IPS-18a (cell line): ENCODE results near the gene NAA80.

Experiments used
- H3K27ac ChIP-seq: one replicate; pipeline ENCODE4 v1.5.1; 2013; ENCODE audit warnings: low read length
- H3K27me3 ChIP-seq: one replicate; pipeline ENCODE4 v1.6.1; 2013; ENCODE audit warnings: mild to moderate bottlenecking, low read length; ENCODE audit not compliant: control insufficient read depth, insufficient read depth
- H3K36me3 ChIP-seq: one replicate; pipeline ENCODE4 v1.6.1; 2013; ENCODE audit warnings: low read depth, low read length; ENCODE audit not compliant: control insufficient read depth
- H3K4me1 ChIP-seq: one replicate; pipeline ENCODE4 v1.6.1; 2013; ENCODE audit warnings: low read depth, low read length; ENCODE audit not compliant: control insufficient read depth
- H3K4me3 ChIP-seq: one replicate; pipeline ENCODE4 v1.5.1; 2013; ENCODE audit warnings: low read length
- H3K9ac ChIP-seq: one replicate; pipeline ENCODE4 v1.6.1; 2013; ENCODE audit warnings: mild to moderate bottlenecking, low read length, moderate library complexity
- H3K9me3 ChIP-seq: one replicate; pipeline ENCODE4 v1.6.1; 2013; ENCODE audit warnings: low read depth, low read length; ENCODE audit not compliant: control insufficient read depth

NAA80 gene

DNA sequence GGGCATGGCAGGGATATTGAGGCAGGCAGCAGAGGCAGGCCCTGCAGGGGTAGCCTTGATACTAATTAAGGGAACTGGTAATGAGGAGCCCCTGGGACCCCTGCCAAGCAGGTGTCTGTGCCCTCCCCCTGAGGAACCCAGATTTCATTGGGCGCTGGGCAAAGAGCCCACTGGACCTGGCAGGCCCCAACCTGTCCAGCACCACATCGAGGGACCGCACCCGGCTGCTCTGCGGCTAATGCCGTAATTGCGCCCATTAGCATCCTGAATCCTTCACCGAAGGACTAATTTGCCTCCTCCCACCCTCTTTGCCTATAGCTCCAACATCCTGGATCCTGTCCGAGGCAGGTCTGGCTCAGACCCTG lies 44.0 kb downstream of the NAA80 start:
- Histone ChIP-seq H3K4me1 (no peaks in the 10 kb centered on the region), H3K4me3 (no peak overlapping the region), H3K27ac (no peak overlapping the region), H3K9me3 (no peaks in the 10 kb centered on the region), H3K36me3 (peaks cover 32% of the 10 kb centered on the region), H3K9ac (no peak overlapping the region), H3K27me3 (no peaks in the 10 kb centered on the region)

DNA sequence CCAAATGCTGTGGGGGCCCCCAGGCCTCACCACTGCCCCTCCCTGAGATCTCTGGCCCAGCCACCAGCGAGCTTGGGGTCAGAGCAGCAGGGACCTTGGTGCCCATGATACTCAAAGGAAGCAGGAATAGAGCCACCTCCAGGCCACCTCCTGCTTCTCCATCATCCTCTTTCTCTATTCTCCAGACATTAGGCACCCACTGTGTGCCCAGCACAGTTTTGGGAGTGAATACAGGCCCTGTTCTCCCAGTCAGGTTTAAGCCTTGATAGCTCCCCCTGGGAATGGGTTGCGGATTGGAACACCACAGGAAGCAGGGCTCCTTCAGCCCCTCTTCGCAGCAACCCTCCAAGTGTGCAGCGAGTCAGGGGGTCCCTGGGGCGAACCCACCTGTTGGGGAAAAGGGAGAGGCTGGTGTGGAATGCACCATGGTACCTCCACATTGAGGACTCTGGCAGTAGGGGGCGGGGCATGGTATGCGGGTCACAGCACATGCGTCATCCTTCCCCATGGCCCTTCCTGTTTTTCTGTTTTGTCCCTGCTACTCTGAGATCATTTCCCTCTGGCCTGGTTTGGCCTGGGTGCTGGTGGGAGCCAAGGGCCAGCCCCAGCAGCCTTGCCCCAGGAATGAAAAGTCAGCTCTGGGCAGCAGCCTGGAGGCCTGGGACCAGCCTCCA lies 44.5 kb downstream of the NAA80 start:
- H3K4me1 ChIP-seq, result no peaks in the 10 kb centered on the region
- no peak overlapping the region for H3K27ac ChIP-seq
- no peak overlapping the region for H3K9ac ChIP-seq

DNA sequence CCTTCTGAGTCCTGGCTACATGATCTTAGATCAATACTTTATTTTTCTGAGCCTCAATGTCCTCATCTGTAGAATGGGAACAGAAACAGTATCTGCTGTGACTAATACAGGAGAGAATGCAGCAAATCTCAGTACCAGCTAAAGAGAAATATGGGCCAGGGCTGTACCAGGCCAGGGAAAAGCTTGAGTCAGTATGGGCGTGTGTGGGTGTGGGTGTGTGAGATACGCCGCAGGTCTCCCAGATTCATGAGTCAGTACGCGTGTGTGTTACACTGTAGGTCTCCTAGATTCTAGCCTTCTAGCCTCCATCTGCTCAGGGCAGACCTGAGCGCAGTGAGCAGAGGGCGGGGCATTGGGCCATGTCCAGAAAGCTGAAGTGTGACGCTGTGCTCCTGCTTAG lies 48.0 kb downstream of the NAA80 start:
- Histone ChIP-seq H3K4me3 (no peak overlapping the region), H3K27me3 (no peaks in the 10 kb centered on the region), H3K36me3 (peaks cover 13% of the 10 kb centered on the region), H3K9me3 (no peaks in the 10 kb centered on the region), H3K9ac (no peak overlapping the region), H3K4me1 (peaks cover 11% of the 10 kb centered on the region), H3K27ac (no peak overlapping the region)

More for the DNA sequence above, 44.5 kb downstream of the NAA80 start:
- H3K27me3 ChIP-seq, result no peaks in the 10 kb centered on the region
- H3K9me3 ChIP-seq, result no peaks in the 10 kb centered on the region
- H3K36me3 ChIP-seq, result peaks cover 32% of the 10 kb centered on the region
- H3K4me3 ChIP-seq, result no peak overlapping the region

DNA sequence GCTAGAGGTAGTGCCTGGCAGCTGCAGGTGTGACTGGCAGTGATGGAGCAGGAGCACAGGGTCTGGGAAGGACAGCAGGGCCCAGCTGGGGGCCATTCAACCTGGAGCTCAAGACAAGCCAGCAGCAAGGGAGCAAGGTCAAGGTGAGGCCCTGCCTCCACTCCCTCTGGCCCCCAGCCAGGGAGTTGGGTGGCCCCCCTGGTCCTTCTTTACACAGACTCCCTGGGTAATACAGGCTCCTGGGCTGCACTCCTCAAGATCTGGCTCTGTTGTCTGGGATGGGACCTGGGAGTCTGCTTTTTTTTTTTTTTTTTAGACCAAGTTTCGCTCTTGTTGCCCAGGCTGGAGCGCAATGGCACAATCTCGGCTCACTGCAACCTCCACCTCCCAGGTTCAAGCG lies 48.7 kb downstream of the NAA80 start:
- H3K4me3 ChIP-seq, result no peak overlapping the region
- H3K36me3 ChIP-seq, result peaks cover 11% of the 10 kb centered on the region
- no peaks in the 10 kb centered on the region for H3K27me3 ChIP-seq
- H3K27ac ChIP-seq, result no peak overlapping the region
- H3K9me3 ChIP-seq, result no peaks in the 10 kb centered on the region
- H3K4me1 ChIP-seq, result peaks cover 14% of the 10 kb centered on the region
- no peak overlapping the region for H3K9ac ChIP-seq

DNA sequence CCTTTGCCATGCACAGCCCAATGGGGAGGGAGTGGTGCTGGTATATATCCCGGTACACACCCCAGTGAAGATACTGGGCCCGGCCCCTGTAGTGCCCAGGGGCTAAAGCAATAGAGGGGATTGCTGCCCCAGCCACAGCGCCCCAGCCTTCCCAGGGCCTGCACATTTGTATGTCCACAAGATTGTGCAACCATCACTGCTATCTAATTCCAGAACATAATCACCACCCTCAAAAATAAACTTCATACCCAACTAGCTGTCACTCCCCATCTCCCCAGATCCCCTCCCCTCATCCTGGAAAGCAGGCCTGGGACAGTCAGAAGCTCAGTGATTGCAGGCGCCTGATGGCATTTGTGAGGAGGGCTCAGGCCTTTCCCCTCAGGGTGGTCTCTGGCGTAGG lies 49.7 kb downstream of the NAA80 start:
- Histone ChIP-seq H3K9me3 (no peaks in the 10 kb centered on the region), H3K4me3 (no peak overlapping the region), H3K27me3 (no peaks in the 10 kb centered on the region), H3K4me1 (peaks cover 18% of the 10 kb centered on the region), H3K36me3 (peaks cover 11% of the 10 kb centered on the region), H3K27ac (no peak overlapping the region), H3K9ac (no peak overlapping the region)

DNA sequence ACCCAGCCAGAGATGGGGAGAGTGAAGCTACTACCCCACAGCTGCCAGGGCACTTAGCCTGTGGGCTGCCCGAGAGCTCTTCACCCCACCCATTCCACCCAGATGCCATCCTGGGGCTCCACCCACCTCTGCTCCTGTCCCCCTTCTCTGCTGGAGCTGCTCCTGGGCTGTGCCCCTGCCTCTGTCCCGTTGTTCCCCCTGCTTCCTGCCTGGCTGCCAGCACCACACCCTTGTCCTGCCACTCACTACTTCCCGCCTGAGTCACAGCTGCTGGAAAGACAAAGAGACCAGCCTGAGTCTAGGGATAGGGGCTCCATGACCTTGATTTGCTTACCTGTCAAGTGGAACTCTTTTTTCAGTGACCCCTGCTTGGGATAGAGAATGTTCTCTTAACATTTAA lies 50.8 kb downstream of the NAA80 start:
- no peak overlapping the region for H3K4me3 ChIP-seq
- H3K27ac ChIP-seq, result no peak overlapping the region
- peaks cover 11% of the 10 kb centered on the region for H3K36me3 ChIP-seq
- H3K9ac ChIP-seq, result no peak overlapping the region
- peaks cover 19% of the 10 kb centered on the region for H3K4me1 ChIP-seq
- H3K27me3 ChIP-seq, result no peaks in the 10 kb centered on the region
- no peaks in the 10 kb centered on the region for H3K9me3 ChIP-seq

DNA sequence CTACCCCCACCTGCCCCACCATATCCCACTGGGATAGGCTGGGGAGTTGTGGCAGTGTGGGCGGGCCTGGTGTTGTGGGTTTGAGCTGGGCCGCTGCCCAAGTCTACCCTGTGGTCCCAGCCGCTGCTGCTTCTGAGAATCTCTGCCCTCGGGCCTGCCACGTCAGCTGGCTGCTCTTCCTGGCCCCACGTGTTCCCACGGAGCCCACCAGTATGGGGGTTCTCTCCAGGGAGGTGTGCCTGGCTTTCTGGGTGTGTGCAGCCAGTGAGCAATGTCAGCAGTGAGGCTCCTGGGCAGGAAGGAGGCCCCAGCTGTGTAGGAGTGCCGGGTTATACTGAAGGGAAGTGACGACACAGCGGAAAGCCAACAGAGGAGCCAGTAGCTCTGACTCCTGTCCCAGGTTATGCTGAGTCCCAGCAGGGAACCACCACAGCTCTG lies 52.7 kb downstream of the NAA80 start:
- H3K4me3 ChIP-seq, result no peak overlapping the region
- H3K9me3 ChIP-seq, result no peaks in the 10 kb centered on the region
- H3K4me1 ChIP-seq, result peaks cover 37% of the 10 kb centered on the region
- peak overlapping the region; percentile 59 for H3K27ac ChIP-seq
- H3K27me3 ChIP-seq, result no peaks in the 10 kb centered on the region
- H3K9ac ChIP-seq, result peak overlapping the region; percentile 40
- H3K36me3 ChIP-seq, result peaks cover 3% of the 10 kb centered on the region
